ENCODE measurements around the gene WDR72. TPM values are rescaled to one million over a fixed set of nuclear protein-coding genes. Genes with fewer than 3 reads are reported as not detected.

Gene WDR72
- total and polyA plus RNA-seq, 2 of the 8 experiments (the other 6 are each of a cell fraction or from before 2014, with no cell fraction given): 1.2 to 1.9 TPM

- WGBS, 2 experiments (ENCODE audit: extremely low coverage in 1 of 2, insufficient coverage in 1 of 2, insufficient read length in 1 of 2, insufficient replicate concordance in 2 of 2, low coverage in 1 of 2, low lambda C conversion rate in 2 of 2, missing lambda C conversion rate in 1 of 2): 94% methylated on average over 3 of the region's 3 CpGs; no CpG with 5 or more reads in 1 of the 2 experiments
- ChIA-PET CTCF (ENCODE audit: partially characterized antibody) (no interaction called here), POLR2A (ENCODE audit: partially characterized antibody) (no interaction called here)
- Histone ChIP-seq H3K4me1 (replicated peaks in 1 of 4; ENCODE audit: control insufficient read depth in 3 of 4, insufficient read depth in 4 of 4, low read length in 3 of 4) (no peaks in the 10 kb centered on the region), H3K79me2 (ENCODE audit: control insufficient read depth in 1 of 2, insufficient read depth in 2 of 2, low read length in 2 of 2) (no peaks in the 10 kb centered on the region), H2BK12ac (ENCODE audit: low read depth, low read length) (no peak overlapping the region), H2BK20ac (ENCODE audit: low read length) (no peak overlapping the region), H2BK120ac (replicated peaks; ENCODE audit: low read depth, low read length) (no peak overlapping the region), H3K14ac (ENCODE audit: insufficient read length) (no peak overlapping the region), H3K79me1 (ENCODE audit: low read depth, low read length) (no peaks in the 10 kb centered on the region), H4K20me1 (replicated peaks in 1 of 2; ENCODE audit: control insufficient read depth in 1 of 2, insufficient read depth in 2 of 2, low read length in 2 of 2) (no peaks in the 10 kb centered on the region), H4K91ac (replicated peaks; ENCODE audit: insufficient read length, low read length) (no peak overlapping the region), H3K27me3 (replicated peaks in 1 of 4; ENCODE audit: control insufficient read depth in 3 of 4, extremely low read depth in 1 of 4, insufficient read depth in 3 of 4, low read length in 3 of 4) (no peaks in the 10 kb centered on the region), H3K56ac (replicated peaks; ENCODE audit: insufficient read length, low read depth, low read length) (no peak overlapping the region), H3K9me3 (ENCODE audit: insufficient read depth in 2 of 2, low read depth in 1 of 2, low read length in 1 of 2) (no peaks in the 10 kb centered on the region), H2BK5ac (ENCODE audit: low read depth, low read length) (no peak overlapping the region), H3K4me3 (ENCODE audit: extremely low read depth in 1 of 4, insufficient read depth in 2 of 4, low read depth in 3 of 4, low read length in 4 of 4) (no peak overlapping the region), H3K9ac (replicated peaks in 1 of 4; ENCODE audit: extremely low read depth in 1 of 4, low read depth in 3 of 4, low read length in 3 of 4) (no peak overlapping the region), H2AFZ (ENCODE audit: low read length) (no peak overlapping the region), H2AK5ac (ENCODE audit: low read depth, low read length) (no peak overlapping the region), H2BK15ac (ENCODE audit: low read length) (no peak overlapping the region), H4K5ac (ENCODE audit: insufficient read length, low read depth, low read length) (no peak overlapping the region), H3K18ac (ENCODE audit: extremely low read depth, low read length) (no peak overlapping the region), H3K4me2 (ENCODE audit: insufficient read depth in 1 of 2, low read depth in 2 of 2, low read length in 2 of 2) (no peak overlapping the region), H3K27ac (ENCODE audit: low read depth, low read length) (no peak overlapping the region), H3K4ac (replicated peaks; ENCODE audit: insufficient read length, low read depth, low read length) (no peak overlapping the region), H4K8ac (ENCODE audit: extremely low read depth, insufficient read depth, low read length) (no peak overlapping the region), H3K23me2 (ENCODE audit: low read depth, low read length) (no peaks in the 10 kb centered on the region), H3K23ac (ENCODE audit: insufficient read length) (no peak overlapping the region), H3K36me3 (ENCODE audit: control insufficient read depth in 2 of 4, insufficient read depth in 4 of 4, low read length in 3 of 4) (no peaks in the 10 kb centered on the region)
- DNase-seq (ENCODE audit: low read depth in 1 of 2, low spot score in 2 of 2): no peak
- FAIRE-seq: no peak
- TF ChIP-seq SIRT6 (IDR thresholded peaks at IDR 0.05; ENCODE audit: low read length): no peak
- no peak for TF ChIP-seq JUND (IDR thresholded peaks at IDR 0.05; ENCODE audit: low read length)
- TF ChIP-seq NRF1 (IDR thresholded peaks at IDR 0.05; ENCODE audit: low read depth, low read length): no peak
Measured at GRCh38 chr15:53721334-53722087, 38.0 kb downstream of the WDR72 start.
